Measurements from ENCODE around the gene PPP1R1C.
A peak's percentile ranks its signal among the peaks of the same experiment; 100 is the strongest.

The PPP1R1C gene

DNA sequence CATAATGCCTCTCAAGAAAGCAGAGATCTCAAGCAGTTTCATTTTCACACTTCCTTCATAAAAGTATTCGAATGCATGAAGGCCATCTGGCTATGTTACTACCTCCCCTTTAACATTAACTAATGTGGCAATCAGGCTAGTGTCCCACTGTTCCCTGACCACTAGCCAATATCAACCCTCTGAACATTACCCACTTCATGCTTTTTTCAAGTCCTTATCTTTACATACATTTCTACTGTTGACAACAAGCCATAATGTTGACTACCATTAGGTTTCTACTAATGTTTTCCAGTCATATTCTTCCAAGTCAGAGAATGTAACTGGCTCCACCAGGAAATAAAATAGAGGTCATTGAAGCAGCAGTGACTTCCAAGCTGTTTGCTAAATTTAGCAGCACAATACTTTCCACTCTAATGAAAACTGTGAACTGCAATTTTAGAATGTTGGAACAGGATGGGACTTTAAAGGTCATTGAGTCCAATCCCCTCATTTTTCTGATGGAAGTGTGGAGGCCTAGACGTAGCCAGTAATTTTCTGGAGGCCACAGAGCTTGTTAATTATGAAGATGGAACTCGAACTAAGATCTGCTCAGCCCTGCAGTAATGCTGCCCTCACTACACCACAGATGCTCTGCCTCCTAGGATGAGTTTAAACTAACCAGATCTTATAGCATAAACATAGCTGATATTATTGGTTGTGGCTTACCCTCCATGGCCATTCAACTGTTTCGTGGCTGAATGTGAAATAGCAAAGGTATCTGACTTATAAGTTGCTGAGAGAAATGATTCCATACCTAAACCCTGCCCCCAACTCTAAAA lies 630 bp upstream of the PPP1R1C start:
- no peaks in the 10 kb centered on the region for H3K27me3 ChIP-seq
- H3K4me1 ChIP-seq, result no peaks in the 10 kb centered on the region
- TF ChIP-seq Cebpa-rat (IDR thresholded peaks at IDR 0.05), result no peak
- no peak overlapping the region for H3K27ac ChIP-seq
- H4K20me1 ChIP-seq, result no peaks in the 10 kb centered on the region
- no peak overlapping the region for H3K9ac ChIP-seq
- no peaks in the 10 kb centered on the region for H3K36me3 ChIP-seq
- H3K4me2 ChIP-seq, result no peak overlapping the region
- H3K9me3 ChIP-seq (replicated peaks in 1 of 11), result no peaks in the 10 kb centered on the region
- no peak overlapping the region for H3K4me3 ChIP-seq

DNA sequence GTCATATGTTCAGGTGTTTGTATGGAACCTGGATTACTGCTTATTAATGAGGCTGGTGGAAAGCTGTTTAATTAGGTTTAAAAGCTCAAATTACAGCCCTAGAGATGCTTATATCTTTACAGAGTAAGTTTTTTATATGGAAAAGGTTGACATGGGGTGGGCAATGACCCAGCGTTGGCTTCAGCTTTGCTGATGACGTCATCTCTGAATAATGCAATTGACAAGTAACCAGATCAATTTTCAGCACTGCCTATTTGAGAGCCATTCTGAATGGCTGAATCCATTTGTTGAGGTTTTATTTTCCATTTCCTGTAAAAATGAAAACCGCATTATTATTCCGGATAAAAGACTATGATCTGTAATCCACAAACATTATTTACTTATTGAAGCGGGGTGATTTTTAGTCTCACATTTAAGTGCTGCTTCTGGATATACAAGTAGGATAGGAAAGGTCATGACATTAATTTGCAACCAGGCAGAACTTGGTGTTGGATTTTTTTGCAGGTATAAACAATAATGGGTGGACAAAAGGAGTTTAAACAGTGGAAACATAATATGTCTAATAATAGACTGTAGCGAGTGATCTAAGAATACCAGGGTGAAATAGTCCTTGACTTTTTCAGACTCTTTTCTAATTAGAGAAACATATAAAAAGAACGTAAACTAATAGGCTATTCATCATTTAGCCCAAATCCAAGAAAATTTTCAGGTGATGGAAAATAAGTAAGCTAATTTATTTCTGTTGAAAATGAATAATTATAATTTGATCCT lies 2.7 kb downstream of the PPP1R1C start:
- Histone ChIP-seq H3K27ac (no peak overlapping the region), H3K36me3 (no peaks in the 10 kb centered on the region), H3K9ac (no peak overlapping the region), H3K27me3 (no peaks in the 10 kb centered on the region), H3K4me3 (no peak overlapping the region), H4K20me1 (no peaks in the 10 kb centered on the region), H3K4me1 (peaks cover 0 to 18% (median 0%) of the 10 kb centered on the region in 10 experiments; a peak in 7 of 20 replicates), H3K4me2 (no peak overlapping the region), H3K9me3 (replicated peaks in 1 of 11) (no peaks in the 10 kb centered on the region)
- no peak for TF ChIP-seq Cebpa-rat (IDR thresholded peaks at IDR 0.05)

DNA sequence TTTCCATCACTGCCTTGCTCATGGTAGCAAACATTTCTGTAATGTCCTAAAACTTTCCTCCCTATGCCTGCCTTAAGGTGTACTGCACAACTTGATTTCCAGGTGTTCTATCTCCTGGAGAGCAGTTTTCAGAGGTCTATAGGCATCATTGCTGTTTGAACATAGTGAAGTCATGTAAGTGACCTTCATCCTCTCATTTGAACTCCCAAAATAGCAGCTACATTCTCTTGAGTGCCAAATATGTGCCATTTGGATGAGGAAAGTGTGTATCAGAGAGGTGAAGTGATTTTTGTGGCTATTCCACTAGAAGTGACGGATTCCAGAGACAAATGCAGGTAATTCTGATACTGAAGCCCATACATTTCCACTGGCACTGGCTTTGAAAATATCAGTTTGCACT lies 3.4 kb downstream of the PPP1R1C start:
- no peak for TF ChIP-seq Cebpa-rat (IDR thresholded peaks at IDR 0.05)
- no peaks in the 10 kb centered on the region for H3K9me3 ChIP-seq (replicated peaks in 1 of 11)
- H4K20me1 ChIP-seq, result no peaks in the 10 kb centered on the region
- H3K36me3 ChIP-seq, result no peaks in the 10 kb centered on the region
- no peak overlapping the region for H3K27ac ChIP-seq
- no peak overlapping the region for H3K4me3 ChIP-seq
- H3K4me2 ChIP-seq, result no peak overlapping the region
- peaks cover 0 to 18% (median 0%) of the 10 kb centered on the region in 10 experiments; a peak in 7 of 20 replicates for H3K4me1 ChIP-seq
- H3K9ac ChIP-seq, result no peak overlapping the region
- H3K27me3 ChIP-seq, result no peaks in the 10 kb centered on the region

DNA sequence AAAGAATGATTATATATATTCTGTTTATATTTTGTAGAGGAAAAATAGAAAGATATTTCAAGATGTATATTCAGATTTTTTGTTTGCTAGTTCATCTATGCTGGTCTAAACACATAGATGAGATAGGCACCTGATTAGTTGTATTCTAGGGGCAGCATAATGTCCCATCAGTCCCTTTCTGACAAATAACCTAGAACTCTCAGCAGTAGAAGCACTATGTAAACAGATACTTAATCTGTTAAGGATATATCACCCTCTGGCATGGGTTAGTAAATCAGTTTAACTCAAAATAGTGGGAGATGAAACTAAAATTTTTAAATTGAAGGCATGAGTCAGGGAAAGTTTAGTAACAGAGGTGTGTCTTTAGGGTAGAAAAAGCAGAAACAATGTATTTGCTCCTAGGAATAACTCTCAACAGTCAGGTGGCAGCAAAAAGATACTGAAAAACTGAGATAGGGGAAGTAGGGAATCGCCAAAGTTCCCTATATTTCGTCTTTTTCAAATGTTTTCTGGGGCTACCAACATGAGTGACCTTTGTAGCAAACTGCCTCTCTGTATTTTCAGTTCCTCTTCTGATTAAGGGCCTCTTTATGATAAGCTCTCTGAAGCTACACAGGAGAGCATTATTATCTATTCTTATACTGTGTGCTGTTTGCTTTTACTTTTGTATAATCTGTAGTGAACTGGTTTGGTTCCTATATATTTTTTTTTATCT lies 5.7 kb downstream of the PPP1R1C start:
- Histone ChIP-seq H3K4me2 (peak overlapping the region in 4 of 11 experiments; percentile 6 to 71 (median 33); a peak in 5 of 22 replicates), H3K4me3 (no peak overlapping the region), H3K36me3 (no peaks in the 10 kb centered on the region), H4K20me1 (no peaks in the 10 kb centered on the region), H3K4me1 (peaks cover 0 to 18% (median 0%) of the 10 kb centered on the region in 10 experiments; a peak in 7 of 20 replicates), H3K27ac (peak overlapping the region in 4 of 11 experiments; percentile 4 to 27 (median 5); a peak in 4 of 22 replicates), H3K27me3 (no peaks in the 10 kb centered on the region), H3K9ac (no peak overlapping the region), H3K9me3 (replicated peaks in 1 of 11) (no peaks in the 10 kb centered on the region)
- no peak for TF ChIP-seq Cebpa-rat (IDR thresholded peaks at IDR 0.05)

DNA sequence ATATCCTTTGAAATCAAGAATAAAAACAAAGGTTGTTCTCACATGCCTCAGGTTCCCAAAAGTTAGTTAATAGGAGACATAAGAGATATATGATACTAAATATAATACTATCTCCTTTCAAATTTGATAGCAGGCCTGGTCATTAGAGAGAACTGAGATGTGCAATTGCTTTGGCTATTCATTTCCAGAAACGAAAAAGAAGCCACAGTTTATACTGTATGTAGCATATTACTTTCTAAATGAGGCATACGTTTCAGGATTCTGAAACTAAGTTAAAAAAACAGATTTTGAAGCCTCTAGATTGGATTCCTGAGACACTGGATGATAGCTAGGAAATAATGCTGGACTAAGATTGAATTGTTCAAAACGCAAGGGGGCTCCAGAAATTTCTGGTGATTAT lies 7.1 kb downstream of the PPP1R1C start:
- Histone ChIP-seq H4K20me1 (no peaks in the 10 kb centered on the region), H3K9ac (no peak overlapping the region), H3K4me1 (peaks cover 0 to 18% (median 0%) of the 10 kb centered on the region in 10 experiments; a peak in 7 of 20 replicates), H3K27ac (no peak overlapping the region), H3K9me3 (replicated peaks in 1 of 11) (no peaks in the 10 kb centered on the region), H3K36me3 (no peaks in the 10 kb centered on the region), H3K4me2 (no peak overlapping the region), H3K27me3 (no peaks in the 10 kb centered on the region), H3K4me3 (no peak overlapping the region)
- no peak for TF ChIP-seq Cebpa-rat (IDR thresholded peaks at IDR 0.05)

DNA sequence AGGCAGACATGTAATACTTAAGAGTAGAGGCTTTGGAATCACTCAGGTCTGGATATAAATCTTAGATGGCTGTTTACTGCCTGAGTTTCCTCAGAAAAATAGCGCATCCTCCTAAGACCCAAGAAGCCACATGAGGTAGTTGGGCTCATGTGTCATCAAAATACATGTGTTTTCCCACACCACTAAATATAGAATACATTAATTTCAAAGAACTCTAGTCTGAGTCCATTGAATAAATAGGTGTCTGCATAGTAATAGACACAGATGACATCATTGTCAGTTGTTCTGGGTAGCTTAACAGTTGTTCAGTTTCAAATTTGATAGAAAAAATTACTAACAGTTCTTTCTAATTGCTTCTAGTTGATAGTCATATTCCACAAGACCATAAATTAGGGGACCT lies 9.6 kb downstream of the PPP1R1C start:
- Histone ChIP-seq H3K27ac (no peak overlapping the region), H3K27me3 (no peaks in the 10 kb centered on the region), H3K4me3 (no peak overlapping the region), H3K4me2 (no peak overlapping the region), H3K9ac (no peak overlapping the region), H3K36me3 (no peaks in the 10 kb centered on the region), H3K4me1 (peaks cover 0 to 28% (median 0%) of the 10 kb centered on the region in 10 experiments; a peak in 7 of 20 replicates), H3K9me3 (replicated peaks in 1 of 11) (no peaks in the 10 kb centered on the region), H4K20me1 (no peaks in the 10 kb centered on the region)
- no peak for TF ChIP-seq Cebpa-rat (IDR thresholded peaks at IDR 0.05)

DNA sequence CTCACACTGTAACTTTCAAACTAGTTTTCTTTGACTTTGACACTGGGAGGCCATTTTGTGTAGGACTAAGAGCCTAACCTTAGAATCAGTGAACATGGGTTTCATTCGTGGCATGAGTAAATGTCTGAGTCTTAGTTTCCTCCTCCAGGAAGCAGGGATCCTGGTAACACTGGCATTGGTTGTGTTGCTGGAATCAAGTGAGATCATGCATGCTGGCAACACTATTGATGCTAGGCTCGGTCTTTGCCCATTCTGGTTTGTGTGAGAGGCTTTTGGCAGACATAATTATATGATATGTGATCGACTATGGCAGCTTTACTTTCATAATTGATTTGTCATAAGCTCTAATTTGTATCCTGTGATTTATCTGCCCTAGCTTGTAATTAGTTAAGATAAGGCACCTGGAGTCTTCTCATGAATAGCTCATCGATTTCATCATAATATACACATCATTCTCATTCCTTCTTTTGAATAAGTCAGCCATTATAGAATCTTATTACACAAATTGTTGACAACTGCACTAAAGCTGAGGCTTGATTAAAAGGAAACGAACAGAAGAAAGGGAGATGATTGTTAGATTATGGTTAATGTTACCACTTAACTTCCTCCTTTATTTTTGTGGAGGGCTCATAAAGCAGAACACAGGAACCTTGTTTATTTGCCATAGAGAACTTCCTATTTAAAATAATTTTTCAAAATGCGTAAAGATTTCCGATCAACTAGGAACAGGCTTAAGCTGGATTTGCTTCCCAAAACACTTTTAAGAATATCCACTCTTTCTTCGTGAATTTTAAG lies 12.6 kb downstream of the PPP1R1C start:
- peak overlapping the region in 2 of 11 experiments; percentile 10 to 26; a peak in 2 of 22 replicates for H3K4me2 ChIP-seq
- peaks cover 0 to 11% (median 0%) of the 10 kb centered on the region in 10 experiments; a peak in 2 of 20 replicates for H3K4me1 ChIP-seq
- H3K27ac ChIP-seq, result no peak overlapping the region
- no peaks in the 10 kb centered on the region for H3K27me3 ChIP-seq
- H3K4me3 ChIP-seq, result no peak overlapping the region
- H3K9ac ChIP-seq, result no peak overlapping the region
- H3K9me3 ChIP-seq (replicated peaks in 1 of 11), result no peaks in the 10 kb centered on the region
- no peak for TF ChIP-seq Cebpa-rat (IDR thresholded peaks at IDR 0.05)
- no peaks in the 10 kb centered on the region for H3K36me3 ChIP-seq
- H4K20me1 ChIP-seq, result no peaks in the 10 kb centered on the region

DNA sequence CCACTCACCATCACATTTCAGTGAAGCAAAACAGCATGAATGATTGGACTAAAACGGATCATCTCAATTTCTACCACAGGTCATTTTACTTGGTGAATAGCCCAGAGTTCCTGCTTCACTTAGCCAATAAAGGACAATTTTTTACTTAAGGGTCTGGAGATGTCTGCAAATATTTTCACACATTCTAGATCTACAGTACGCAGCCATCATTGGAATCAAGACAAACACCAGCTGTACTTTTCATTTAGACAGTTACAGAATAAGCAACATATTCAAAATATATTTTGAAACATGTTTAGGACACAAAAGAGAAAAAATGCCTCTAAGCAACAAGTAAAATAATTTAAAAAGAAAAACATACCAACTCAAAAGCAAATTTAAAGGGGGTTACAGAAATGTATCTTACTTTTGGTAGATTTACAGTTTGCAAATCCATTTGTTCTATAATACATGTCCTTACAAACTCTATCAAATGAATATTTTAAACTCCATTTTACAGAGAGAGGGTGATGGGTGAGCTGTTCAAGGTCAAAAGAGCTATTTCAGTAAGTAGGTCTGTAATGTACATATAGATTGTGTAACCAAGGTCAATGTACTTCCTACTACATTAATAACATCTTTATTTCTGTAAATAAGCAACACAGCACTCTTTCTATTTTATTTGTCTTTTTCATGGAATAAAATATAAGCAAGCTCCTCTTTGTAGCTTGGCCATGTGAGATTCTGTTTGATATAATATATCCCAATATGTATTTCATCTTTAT lies 13.4 kb downstream of the PPP1R1C start:
- peak overlapping the region in 1 of 11 experiments; percentile 10; a peak in 1 of 22 replicates for H3K4me2 ChIP-seq
- peaks cover 0 to 11% (median 0%) of the 10 kb centered on the region in 10 experiments; a peak in 2 of 20 replicates for H3K4me1 ChIP-seq
- no peak overlapping the region for H3K4me3 ChIP-seq
- no peaks in the 10 kb centered on the region for H3K27me3 ChIP-seq
- no peaks in the 10 kb centered on the region for H3K9me3 ChIP-seq (replicated peaks in 1 of 11)
- H3K27ac ChIP-seq, result no peak overlapping the region
- H4K20me1 ChIP-seq, result no peaks in the 10 kb centered on the region
- no peak for TF ChIP-seq Cebpa-rat (IDR thresholded peaks at IDR 0.05)
- H3K36me3 ChIP-seq, result no peaks in the 10 kb centered on the region
- H3K9ac ChIP-seq, result no peak overlapping the region

All from BLaER1 treated with 17β-estradiol and CSF1 and Interleukin-3, amounts not matched to agents 10 nM and 100 nM (cell line).